ENCODE measurements around the gene TNFRSF21. TPM values are rescaled to one million over a fixed set of nuclear protein-coding genes. Genes with fewer than 3 reads are reported as not detected.

The TNFRSF21 gene
- polyA plus RNA-seq, 1 donor (not counting 4 experiments of a cell fraction or from before 2014, with no cell fraction given): 50.2 TPM

GRCh38 chr6:47310131-47310480 lies 401 bp upstream of the TNFRSF21 start:
- no peak overlapping the region for H3K4me3 ChIP-seq (ENCODE audit: control insufficient read depth in 2 of 3, extremely low read depth in 1 of 3, insufficient read depth in 2 of 3, low read depth in 1 of 3, low read length in 3 of 3)
- H3K9ac ChIP-seq (ENCODE audit: control insufficient read depth, extremely low read depth, insufficient read depth, low read length): peak overlapping the region; percentile 86

GRCh38 chr6:47308552-47309290 lies 984 bp downstream of the TNFRSF21 start:
- Histone ChIP-seq H2AFZ (ENCODE audit: control insufficient read depth, low read length) (peak overlapping the region; percentile 11), H3K27me3 (ENCODE audit: control insufficient read depth, extremely low read depth, insufficient read depth, low read length) (no peaks in the 10 kb centered on the region), H4K20me1 (ENCODE audit: control insufficient read depth, extremely low read depth, insufficient read depth, low read length) (peaks cover 6% of the 10 kb centered on the region), H3K9me3 (ENCODE audit: control insufficient read depth, low read depth, low read length) (no peaks in the 10 kb centered on the region), H3K9ac (ENCODE audit: control insufficient read depth, extremely low read depth, insufficient read depth, low read length) (peak overlapping the region; percentile 86), H3K27ac (ENCODE audit: control insufficient read depth, insufficient read depth, low read length) (peak overlapping the region; percentile 76), H3K4me3 (ENCODE audit: control insufficient read depth in 2 of 3, extremely low read depth in 1 of 3, insufficient read depth in 2 of 3, low read depth in 1 of 3, low read length in 3 of 3) (peak overlapping the region; percentile 70 to 92 (median 82)), H3K79me2 (ENCODE audit: control insufficient read depth, insufficient read depth, low read length) (peaks cover 60% of the 10 kb centered on the region), H3K4me1 (ENCODE audit: control insufficient read depth, extremely low read depth, insufficient read depth, low read length) (peaks cover 29% of the 10 kb centered on the region), H3K36me3 (ENCODE audit: control insufficient read depth in 2 of 2, extremely low read depth in 1 of 2, insufficient read depth in 2 of 2, low read length in 2 of 2) (peaks cover 2 to 11% of the 10 kb centered on the region in 2 experiments), H3K9me1 (ENCODE audit: control insufficient read depth, extremely low read depth, insufficient read depth, low read length) (peaks cover 3% of the 10 kb centered on the region), H3K4me2 (ENCODE audit: control insufficient read depth, extremely low read depth, insufficient read depth, low read depth, low read length) (peak overlapping the region; percentile 99)
- no peak for FAIRE-seq
- TF ChIP-seq CTCF (optimal IDR thresholded peaks at IDR 0.05 in 1 of 3, IDR thresholded peaks at IDR 0.05 in 1 of 3, conservative IDR thresholded peaks at IDR 0.05 in 1 of 3; ENCODE audit: extremely low read depth in 1 of 3, insufficient read depth in 2 of 3, low read length in 3 of 3) (no peak), EZH2 (IDR thresholded peaks at IDR 0.05; ENCODE audit: low read length) (no peak)
- dilution Hi-C loops (cut with MboI; ENCODE audit: extremely low pct_ligation_motif_present, low sequenced_read_pairs): no loop called here
- no peak for DNase-seq (ENCODE audit: low read depth, low spot score)

More at GRCh38 chr6:47310131-47310480, 401 bp upstream of the TNFRSF21 start:
- dilution Hi-C loops (cut with MboI; ENCODE audit: extremely low pct_ligation_motif_present, low sequenced_read_pairs): no loop called here
- Histone ChIP-seq H3K27me3 (ENCODE audit: control insufficient read depth, extremely low read depth, insufficient read depth, low read length) (no peaks in the 10 kb centered on the region), H2AFZ (ENCODE audit: control insufficient read depth, low read length) (peak overlapping the region; percentile 70), H4K20me1 (ENCODE audit: control insufficient read depth, extremely low read depth, insufficient read depth, low read length) (peaks cover 6% of the 10 kb centered on the region), H3K36me3 (ENCODE audit: control insufficient read depth in 2 of 2, extremely low read depth in 1 of 2, insufficient read depth in 2 of 2, low read length in 2 of 2) (peaks cover 2 to 11% of the 10 kb centered on the region in 2 experiments), H3K9me3 (ENCODE audit: control insufficient read depth, low read depth, low read length) (no peaks in the 10 kb centered on the region), H3K79me2 (ENCODE audit: control insufficient read depth, insufficient read depth, low read length) (peaks cover 47% of the 10 kb centered on the region), H3K4me2 (ENCODE audit: control insufficient read depth, extremely low read depth, insufficient read depth, low read depth, low read length) (peak overlapping the region; percentile 99), H3K9me1 (ENCODE audit: control insufficient read depth, extremely low read depth, insufficient read depth, low read length) (peaks cover 3% of the 10 kb centered on the region), H3K27ac (ENCODE audit: control insufficient read depth, insufficient read depth, low read length) (peak overlapping the region; percentile 76), H3K4me1 (ENCODE audit: control insufficient read depth, extremely low read depth, insufficient read depth, low read length) (peaks cover 29% of the 10 kb centered on the region)
- no peak for FAIRE-seq
- no peak for DNase-seq (ENCODE audit: low read depth, low spot score)
- TF ChIP-seq EZH2 (IDR thresholded peaks at IDR 0.05; ENCODE audit: low read length): no peak
